Stomach (tissue), 9 donors: ENCODE measurements around the gene NACA. TPM values are rescaled to one million over a fixed set of nuclear protein-coding genes. Genes with fewer than 3 reads are reported as not detected.
A peak's percentile ranks its signal among the peaks of the same experiment; 100 is the strongest.
"Not testable (repeated sequence)": the region's sequence is repeated elsewhere in the genome, so short reads cannot be mapped to it uniquely, and the experiment has no call there.

Experiments
- DNase-seq, 2 donors: peaks; one replicate each; pipeline versions ENCODE4 v3.0.0 to v3.0.0-alpha.2; 2013 to 2019
- H3K27ac ChIP-seq, 5 donors: fragments of 200-600 bp in 4 of 5; sonication (generic) in 4 of 5; one replicate each; pipeline ENCODE4 v1.5.1; 2013 to 2019; ENCODE audit warnings: mild to moderate bottlenecking in 1 of 5, moderate library complexity in 1 of 5
- H3K27me3 ChIP-seq, 3 donors: fragments of 200-600 bp; sonication (generic); one replicate each; pipeline ENCODE4 v1.5.1; 2017 to 2019; ENCODE audit warnings: mixed run types in 1 of 3
- H3K36me3 ChIP-seq, 4 donors: fragments of 200-600 bp; sonication (generic); 1 replicate in 3 of 4; 2 replicates in 1 of 4; pipeline ENCODE4 v1.5.1; 2016 to 2019
- H3K4me1 ChIP-seq, 4 donors: fragments of 200-600 bp; sonication (generic); one replicate each; pipeline ENCODE4 v1.5.1; 2016 to 2019
- H3K4me3 ChIP-seq, 4 donors: fragments of 200-600 bp; sonication (generic) in 3 of 4; one replicate each; pipeline ENCODE4 v1.5.1; 2016 to 2019; ENCODE audit warnings: mild to moderate bottlenecking in 1 of 4
- H3K9me3 ChIP-seq, 4 donors: fragments of 200-600 bp; sonication (generic); one replicate each; pipeline ENCODE4 v1.5.1; 2016 to 2019
- CTCF ChIP-seq, 7 experiments: fragments of 450-650 bp in 4 of 7; fragments of 200-600 bp in 3 of 7; sonication (generic) in 3 of 7; IDR thresholded peaks; one replicate each; pipeline ENCODE4 v1.5.1; 2016 to 2019; ENCODE audit warnings: antibody characterized with exemption in 7 of 7, control low read depth in 2 of 7, mild to moderate bottlenecking in 1 of 7
- EP300 ChIP-seq: sonication (generic); formaldehyde crosslinking; IDR thresholded peaks from one replicate; pipeline ENCODE4 v1.6.1; 2017; ENCODE audit warnings: antibody characterized with exemption
- POLR2A ChIP-seq, 4 donors: fragments of 450-650 bp; IDR thresholded peaks; one replicate each; pipeline ENCODE4 v1.6.1; 2016; ENCODE audit warnings: antibody characterized with exemption in 4 of 4, control low read depth in 2 of 4, mild to moderate bottlenecking in 1 of 4, moderate library complexity in 1 of 4
- POLR2AphosphoS5 ChIP-seq, 3 donors: sonication (generic); formaldehyde crosslinking; IDR thresholded peaks; one replicate each; pipeline ENCODE4 v1.6.1; 2016; ENCODE audit warnings: antibody characterized with exemption in 3 of 3
- WGBS, 5 donors: extraction: QIAGEN DNeasy Blood & Tissue Kit in 3 of 5; methylation state at CpG; one replicate each; pipeline versions ENCODE4 v1.1.5 to v1.1.7; 2013 to 2018; 5-methylcytosine and 5-hydroxymethylcytosine counted together
- intact Hi-C: fragments of 100-400 bp; cut with DNase I; formaldehyde crosslinking; loops from one replicate; pipeline ENCODE4 v1.15.1; 2023; ENCODE audit warnings: low total_unique reads
- polyA plus RNA-seq, 3 donors: library from polyadenylated mRNA; stranded (reverse); fragments of 200-250 nt; gene quantifications; one replicate each; pipeline ENCODE4 v1.2.3, GENCODE V29; 2013
- total RNA-seq, 5 donors: library from RNA; depleted of rRNA; stranded (reverse); fragments of >200 nt; gene quantifications; one replicate each; pipeline versions ENCODE4 v1.1.0 to v1.2.3, GENCODE V29; 2014 to 2016
- donor health status: healthy with polysubstance abuse.
- donor health status: Bipolar disorder and iron deficiency.
- donor health status: healthy.

The NACA gene
- total and polyA plus RNA-seq, 8 donors = 366 to 2,450 (median 1,184) TPM

DNA sequence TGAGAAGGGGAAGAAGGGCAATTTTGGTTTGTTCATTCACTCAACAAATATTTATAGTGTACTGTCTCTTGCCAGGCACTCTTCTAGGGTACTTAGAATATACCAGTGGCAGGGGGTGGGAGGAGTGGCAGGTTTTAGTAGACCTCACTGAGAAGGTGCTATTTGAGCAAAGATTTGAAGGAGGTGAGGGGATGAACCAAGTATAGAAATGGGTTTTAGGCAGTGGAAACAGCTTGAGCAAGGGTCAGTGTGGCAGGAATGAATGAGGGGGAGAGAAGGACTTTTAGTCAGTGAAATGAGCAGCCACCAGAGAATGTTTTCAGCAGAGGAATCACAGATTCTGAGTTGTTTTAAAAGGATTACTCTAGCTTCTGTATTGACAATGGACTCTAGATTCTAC, 24.8 kb upstream of the NACA start:
- H3K27me3 ChIP-seq = no peaks in the 10 kb centered on the region
- intact Hi-C loops = no loop called here
- peaks cover 5 to 35% (median 31%) of the 10 kb centered on the region in 4 donors for H3K36me3 ChIP-seq
- peaks cover 7 to 26% (median 13%) of the 10 kb centered on the region in 4 donors for H3K4me1 ChIP-seq
- DNase-seq = no peak
- H3K27ac ChIP-seq = peak overlapping the region in 1 of 5 donors; percentile 27
- TF ChIP-seq CTCF (IDR thresholded peaks at IDR 0.05) (no peak), EP300 (no peak), POLR2AphosphoS5 (IDR thresholded peaks at IDR 0.05) (no peak), POLR2A (IDR thresholded peaks at IDR 0.05) (no peak)
- H3K4me3 ChIP-seq = no peak overlapping the region
- no peaks in the 10 kb centered on the region for H3K9me3 ChIP-seq

DNA sequence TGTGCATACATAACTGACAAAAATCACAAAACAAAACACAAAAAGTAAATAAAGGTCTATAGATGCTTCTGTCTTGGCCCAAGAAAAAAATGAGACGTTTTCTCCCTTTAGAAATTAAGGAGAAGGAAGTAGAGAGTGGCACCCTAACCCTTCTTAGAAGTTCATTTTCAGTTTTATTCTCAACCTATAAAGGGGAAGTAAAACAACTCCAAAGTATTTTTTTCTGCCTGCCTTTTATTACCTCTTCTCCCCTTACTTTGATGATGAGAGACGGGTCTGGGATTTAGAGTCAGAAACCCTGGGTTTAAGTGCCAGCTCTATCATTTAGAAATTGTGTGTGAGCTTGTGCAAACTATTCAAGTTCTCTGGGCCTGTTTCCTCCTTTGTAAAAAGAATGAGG, 24.3 kb upstream of the NACA start:
- Histone ChIP-seq H3K4me1 (peaks cover 7 to 26% (median 13%) of the 10 kb centered on the region in 4 donors), H3K9me3 (no peaks in the 10 kb centered on the region), H3K4me3 (no peak overlapping the region), H3K36me3 (peaks cover 5 to 39% (median 36%) of the 10 kb centered on the region in 4 donors), H3K27me3 (no peaks in the 10 kb centered on the region), H3K27ac (peak overlapping the region in 1 of 5 donors; percentile 27)
- intact Hi-C loops = no loop called here
- TF ChIP-seq POLR2A (IDR thresholded peaks at IDR 0.05) = no peak
- TF ChIP-seq EP300 = no peak
- no peak for TF ChIP-seq CTCF (IDR thresholded peaks at IDR 0.05)
- TF ChIP-seq POLR2AphosphoS5 (IDR thresholded peaks at IDR 0.05) = no peak
- 38 to 64% (median 58%) methylated on average over 2 of the region's 2 CpGs for WGBS, 5 donors
- no peak for DNase-seq

- TF ChIP-seq POLR2AphosphoS5 (IDR thresholded peaks at IDR 0.05) (no peak), CTCF (IDR thresholded peaks at IDR 0.05) (no peak), POLR2A (IDR thresholded peaks at IDR 0.05) (no peak), EP300 (no peak)
- no peak for DNase-seq
- H3K27ac ChIP-seq = no peak overlapping the region
- intact Hi-C loops = loop anchor here (10.0 kb wide), 1 partner anchor 83 kb away; the partner anchor contains the start of gene ATP5F1B
- peaks cover 10 to 24% (median 21%) of the 10 kb centered on the region in 4 donors for H3K4me1 ChIP-seq
- WGBS, 5 donors = 95 to 97% (median 96%) methylated on average over 11 of the region's 11 CpGs
- H3K4me3 ChIP-seq = no peak overlapping the region
- H3K36me3 ChIP-seq = peaks cover 0 to 38% (median 36%) of the 10 kb centered on the region in 4 donors
- H3K27me3 ChIP-seq = no peaks in the 10 kb centered on the region
- H3K9me3 ChIP-seq = no peaks in the 10 kb centered on the region
Measured at GRCh38 chr12:56728139-56728861, 3.2 kb upstream of the NACA start.

DNA sequence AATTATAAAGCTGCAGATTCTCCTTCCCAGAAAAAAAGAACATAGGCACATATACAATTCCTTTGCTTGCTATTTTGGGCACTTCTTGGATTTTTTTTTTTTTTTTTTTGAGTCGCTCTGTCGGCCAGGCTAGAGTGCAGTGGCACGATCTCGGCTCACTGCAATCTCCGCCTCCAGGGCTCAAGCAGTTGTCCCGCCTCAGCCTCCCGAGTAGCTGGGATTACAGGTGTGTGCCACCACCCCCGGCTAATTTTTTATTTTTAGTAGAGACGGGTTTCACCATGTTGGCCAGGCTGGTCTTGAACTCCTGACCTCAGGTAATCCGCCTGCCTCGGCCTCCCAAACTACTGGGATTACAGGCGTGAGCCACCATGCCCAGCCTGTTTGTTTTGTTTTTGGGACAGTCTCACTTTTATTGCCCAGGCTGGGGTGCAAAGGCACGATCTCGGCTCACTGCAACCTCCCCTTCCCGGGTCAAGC, 1.1 kb upstream of the NACA start:
- H3K9me3 ChIP-seq, DNase-seq, H3K27me3 ChIP-seq: not testable (repeated sequence)
- peak overlapping the region; percentile 26 to 96 (median 90) for H3K27ac ChIP-seq
- peaks cover 31 to 44% (median 42%) of the 10 kb centered on the region in 4 donors for H3K4me1 ChIP-seq
- WGBS, 5 donors = 83 to 92% (median 90%) methylated on average over 15 of the region's 15 CpGs
- peaks cover 0 to 25% (median 18%) of the 10 kb centered on the region in 4 donors for H3K36me3 ChIP-seq
- H3K4me3 ChIP-seq = peak overlapping the region in 1 of 4 donors; percentile 13
- intact Hi-C loops = loop anchor here (10.0 kb wide), 1 partner anchor 81 kb away; the partner anchor contains the start of gene ATP5F1B

GRCh38 chr12:56725723-56726102, 614 bp upstream of the NACA start:
- intact Hi-C loops = loop anchor here (10.0 kb wide), 1 partner anchor 81 kb away; the partner anchor contains the start of gene ATP5F1B

More at GRCh38 chr12:56725723-56726102, 614 bp upstream of the NACA start:
- TF ChIP-seq POLR2A (IDR thresholded peaks at IDR 0.05) (no peak), EP300 (no peak)
- Histone ChIP-seq H3K27me3 (no peaks in the 10 kb centered on the region), H3K4me3 (peak overlapping the region; percentile 72 to 93 (median 85)), H3K36me3 (peaks cover 0 to 25% (median 18%) of the 10 kb centered on the region in 4 donors), H3K27ac (peak overlapping the region; percentile 86 to 96 (median 90)), H3K9me3 (no peaks in the 10 kb centered on the region), H3K4me1 (peaks cover 36 to 50% (median 47%) of the 10 kb centered on the region in 4 donors)
- WGBS, 5 donors = 32 to 43% (median 34%) methylated on average over 7 of the region's 7 CpGs
- DNase-seq = no peak
